ENCODE measurements around the gene DCBLD1. TPM values are rescaled to one million over a fixed set of nuclear protein-coding genes. Genes with fewer than 3 reads are reported as not detected.
"Not testable (repeated sequence)": the region's sequence is repeated elsewhere in the genome, so short reads cannot be mapped to it uniquely, and the experiment has no call there.

Gene DCBLD1
- total and polyA plus RNA-seq, 4 donors, result 10.0 to 38.1 (median 13.0) TPM

GRCh38 chr6:117467876-117468275 is 14.6 kb upstream of the DCBLD1 start:
- Histone ChIP-seq H3K27me3 (ENCODE audit: control insufficient read depth in 3 of 3, insufficient read depth in 3 of 3, low read length in 2 of 3) (peaks cover 0 to 39% (median 0%) of the 10 kb centered on the region in 3 donors), H3K4me3 (no peak overlapping the region), H3K9ac (ENCODE audit: insufficient read depth in 1 of 2, low read length in 2 of 2) (no peak overlapping the region), H3K36me3 (ENCODE audit: control insufficient read depth in 4 of 4, insufficient read depth in 4 of 4, low read length in 4 of 4) (no peaks in the 10 kb centered on the region), H3K27ac (ENCODE audit: low read depth in 1 of 2, low read length in 1 of 2) (no peak overlapping the region), H3K4me1 (ENCODE audit: control insufficient read depth in 5 of 5, insufficient read depth in 5 of 5, low read length in 5 of 5) (no peaks in the 10 kb centered on the region), H3K9me3 (ENCODE audit: control insufficient read depth in 4 of 4, insufficient read depth in 3 of 4, low read length in 3 of 4) (no peaks in the 10 kb centered on the region)
- TF ChIP-seq CTCF (IDR thresholded peaks at IDR 0.05; ENCODE audit: control extremely low read depth, extremely low read depth), result no peak
- 89 to 94% methylated on average over 4 of the region's 4 CpGs for WGBS, 2 donors
- DNase-seq (no peak), ATAC-seq (ENCODE audit: insufficient read depth, low FRiP score) (no peak)

GRCh38 chr6:117468527-117468926 is 13.9 kb upstream of the DCBLD1 start:
- not testable (repeated sequence) for ATAC-seq (ENCODE audit: insufficient read depth, low FRiP score); H3K27ac ChIP-seq (ENCODE audit: low read depth in 1 of 2, low read length in 1 of 2); DNase-seq; H3K4me3 ChIP-seq; H3K4me1 ChIP-seq (ENCODE audit: control insufficient read depth in 5 of 5, insufficient read depth in 5 of 5, low read length in 5 of 5); H3K9me3 ChIP-seq (ENCODE audit: control insufficient read depth in 4 of 4, insufficient read depth in 3 of 4, low read length in 3 of 4); H3K9ac ChIP-seq (ENCODE audit: insufficient read depth in 1 of 2, low read length in 2 of 2); H3K36me3 ChIP-seq (ENCODE audit: control insufficient read depth in 4 of 4, insufficient read depth in 4 of 4, low read length in 4 of 4)
- peaks cover 0 to 37% (median 0%) of the 10 kb centered on the region in 3 donors for H3K27me3 ChIP-seq (ENCODE audit: control insufficient read depth in 3 of 3, insufficient read depth in 3 of 3, low read length in 2 of 3)
- WGBS, 2 donors, result 91 to 94% methylated on average over 4 of the region's 4 CpGs

GRCh38 chr6:117469356-117469755 is 13.1 kb upstream of the DCBLD1 start:
- H3K27ac ChIP-seq (ENCODE audit: low read depth in 1 of 2, low read length in 1 of 2), result no peak overlapping the region
- WGBS, 2 donors, result 40 to 41% methylated on average over 4 of the region's 4 CpGs
- DNase-seq, result no peak
- H3K36me3 ChIP-seq (ENCODE audit: control insufficient read depth in 4 of 4, insufficient read depth in 4 of 4, low read length in 4 of 4), result no peaks in the 10 kb centered on the region
- H3K9me3 ChIP-seq (ENCODE audit: control insufficient read depth in 4 of 4, insufficient read depth in 3 of 4, low read length in 3 of 4), result no peaks in the 10 kb centered on the region
- no peak for TF ChIP-seq CTCF (IDR thresholded peaks at IDR 0.05; ENCODE audit: control extremely low read depth, extremely low read depth)
- H3K9ac ChIP-seq (ENCODE audit: insufficient read depth in 1 of 2, low read length in 2 of 2), result no peak overlapping the region
- H3K4me1 ChIP-seq (ENCODE audit: control insufficient read depth in 5 of 5, insufficient read depth in 5 of 5, low read length in 5 of 5), result no peaks in the 10 kb centered on the region
- peaks cover 0 to 32% (median 0%) of the 10 kb centered on the region in 3 donors for H3K27me3 ChIP-seq (ENCODE audit: control insufficient read depth in 3 of 3, insufficient read depth in 3 of 3, low read length in 2 of 3)
- peak; percentile 13 for ATAC-seq (ENCODE audit: insufficient read depth, low FRiP score)
- no peak overlapping the region for H3K4me3 ChIP-seq

- Histone ChIP-seq H3K36me3 (ENCODE audit: control insufficient read depth in 4 of 4, insufficient read depth in 4 of 4, low read length in 4 of 4) (no peaks in the 10 kb centered on the region), H3K9me3 (ENCODE audit: control insufficient read depth in 4 of 4, insufficient read depth in 3 of 4, low read length in 3 of 4) (no peaks in the 10 kb centered on the region), H3K9ac (ENCODE audit: insufficient read depth in 1 of 2, low read length in 2 of 2) (no peak overlapping the region), H3K4me3 (no peak overlapping the region), H3K4me1 (ENCODE audit: control insufficient read depth in 5 of 5, insufficient read depth in 5 of 5, low read length in 5 of 5) (no peaks in the 10 kb centered on the region), H3K27me3 (ENCODE audit: control insufficient read depth in 3 of 3, insufficient read depth in 3 of 3, low read length in 2 of 3) (peaks cover 0 to 27% (median 0%) of the 10 kb centered on the region in 3 donors), H3K27ac (ENCODE audit: low read depth in 1 of 2, low read length in 1 of 2) (no peak overlapping the region)
- ATAC-seq (ENCODE audit: insufficient read depth, low FRiP score) (no peak), DNase-seq (no peak)
- TF ChIP-seq CTCF (IDR thresholded peaks at IDR 0.05; ENCODE audit: control extremely low read depth, extremely low read depth), result no peak
- 88 to 90% methylated on average over 3 of the region's 3 CpGs for WGBS, 2 donors
Measured at GRCh38 chr6:117469791-117470190, 12.7 kb upstream of the DCBLD1 start.

All from lung (tissue), 12 donors.